ENCODE data around the gene CCDC15. TPM values are rescaled to one million over a fixed set of nuclear protein-coding genes. Genes with fewer than 3 reads are reported as not detected.

CCDC15 gene
- total RNA-seq, 1 experiment from 2014 or later = 4.3 TPM

GRCh38 chr11:125063429-125064043, 109.5 kb downstream of the CCDC15 start:
- DNase-seq (ENCODE audit: low spot score) = no peak

GRCh38 chr11:125064070-125064469, 110.1 kb downstream of the CCDC15 start:
- DNase-seq (ENCODE audit: low spot score) = no peak

- no peak for DNase-seq (ENCODE audit: low spot score)
Observed at GRCh38 chr11:125068368-125068767, 114.4 kb downstream of the CCDC15 start.

- DNase-seq (ENCODE audit: low spot score) = no peak
Observed at GRCh38 chr11:125069008-125069407, 115.0 kb downstream of the CCDC15 start.

GRCh38 chr11:125069796-125070195, 115.8 kb downstream of the CCDC15 start:
- DNase-seq (ENCODE audit: low spot score) = peak; percentile 70

GRCh38 chr11:125070699-125071254, 116.8 kb downstream of the CCDC15 start:
- peak; percentile 77 for DNase-seq (ENCODE audit: low spot score)

GRCh38 chr11:125071435-125071834, 117.4 kb downstream of the CCDC15 start:
- no peak for DNase-seq (ENCODE audit: low spot score)

GRCh38 chr11:125071846-125072217, 117.8 kb downstream of the CCDC15 start:
- no peak for DNase-seq (ENCODE audit: low spot score)

GRCh38 chr11:125072218-125072960, 118.4 kb downstream of the CCDC15 start:
- DNase-seq (ENCODE audit: low spot score) = no peak

- no peak for DNase-seq (ENCODE audit: low spot score)
Observed at GRCh38 chr11:125072961-125073590, 119.1 kb downstream of the CCDC15 start.

- no peak for DNase-seq (ENCODE audit: low spot score)
Observed at GRCh38 chr11:125073616-125074483, 119.8 kb downstream of the CCDC15 start.

GRCh38 chr11:125074511-125075241, 120.7 kb downstream of the CCDC15 start:
- no peak for DNase-seq (ENCODE audit: low spot score)

- DNase-seq (ENCODE audit: low spot score) = no peak
Observed at GRCh38 chr11:125075242-125075625, 121.2 kb downstream of the CCDC15 start.

GRCh38 chr11:125075900-125076317, 121.9 kb downstream of the CCDC15 start:
- no peak for DNase-seq (ENCODE audit: low spot score)

- no peak for DNase-seq (ENCODE audit: low spot score)
Observed at GRCh38 chr11:125076378-125076945, 122.5 kb downstream of the CCDC15 start.

GRCh38 chr11:125078016-125078415, 124.0 kb downstream of the CCDC15 start:
- no peak for DNase-seq (ENCODE audit: low spot score)

GRCh38 chr11:125078516-125079140, 124.6 kb downstream of the CCDC15 start:
- DNase-seq (ENCODE audit: low spot score) = no peak

- DNase-seq (ENCODE audit: low spot score) = no peak
Observed at GRCh38 chr11:125079151-125079877, 125.3 kb downstream of the CCDC15 start.

- no peak for DNase-seq (ENCODE audit: low spot score)
Observed at GRCh38 chr11:125079878-125080530, 126.0 kb downstream of the CCDC15 start.

All from H4 (cell line).